GM12873 (cell line): Measurements from ENCODE around the gene TENM4.

Source experiments
- CTCF ChIP-seq: IDR thresholded peaks from 2 replicates; pipeline ENCODE4 v1.5.1; 2012; ENCODE audit warnings: low read depth, mild to moderate bottlenecking, moderate library complexity, low read length, control low read depth; ENCODE audit not compliant: insufficient read depth; ENCODE audit errors: missing control alignments

The TENM4 gene

GRCh38 chr11:78667461-78667860, 773.4 kb downstream of the TENM4 start:
- no peak for TF ChIP-seq CTCF

- no peak for TF ChIP-seq CTCF
Observed at GRCh38 chr11:78666675-78667160, 774.1 kb downstream of the TENM4 start.

GRCh38 chr11:78664636-78665035, 776.2 kb downstream of the TENM4 start:
- TF ChIP-seq CTCF, result no peak

- TF ChIP-seq CTCF, result no peak
Observed at GRCh38 chr11:78662811-78663210, 778.0 kb downstream of the TENM4 start.

- TF ChIP-seq CTCF, result no peak
Observed at GRCh38 chr11:78660471-78660870, 780.4 kb downstream of the TENM4 start.

- no peak for TF ChIP-seq CTCF
Observed at GRCh38 chr11:78659326-78660270, 781.2 kb downstream of the TENM4 start.

- no peak for TF ChIP-seq CTCF
Observed at GRCh38 chr11:78657968-78658839, 782.6 kb downstream of the TENM4 start.
